HG02840 (cell line): ENCODE data around the gene SHC2.
"Not testable (repeated sequence)": the region's sequence is repeated elsewhere in the genome, so short reads cannot be mapped to it uniquely, and the experiment has no call there.

Experiments
- ATAC-seq: cut with Tn5 transposase; IDR thresholded peaks from one replicate; pipeline ENCODE4 v1.9.1; 2021; ENCODE audit warnings: mild to moderate bottlenecking, moderate library complexity, moderate number of reproducible peaks; ENCODE audit not compliant: unreplicated experiment, low FRiP score

The SHC2 gene

GRCh38 chr19:394857-395256, 66.0 kb downstream of the SHC2 start:
- ATAC-seq: not testable (repeated sequence)

- ATAC-seq: not testable (repeated sequence)
These were observed 67.3 kb downstream of the SHC2 start for GRCh38 chr19:393560-393959.

DNA sequence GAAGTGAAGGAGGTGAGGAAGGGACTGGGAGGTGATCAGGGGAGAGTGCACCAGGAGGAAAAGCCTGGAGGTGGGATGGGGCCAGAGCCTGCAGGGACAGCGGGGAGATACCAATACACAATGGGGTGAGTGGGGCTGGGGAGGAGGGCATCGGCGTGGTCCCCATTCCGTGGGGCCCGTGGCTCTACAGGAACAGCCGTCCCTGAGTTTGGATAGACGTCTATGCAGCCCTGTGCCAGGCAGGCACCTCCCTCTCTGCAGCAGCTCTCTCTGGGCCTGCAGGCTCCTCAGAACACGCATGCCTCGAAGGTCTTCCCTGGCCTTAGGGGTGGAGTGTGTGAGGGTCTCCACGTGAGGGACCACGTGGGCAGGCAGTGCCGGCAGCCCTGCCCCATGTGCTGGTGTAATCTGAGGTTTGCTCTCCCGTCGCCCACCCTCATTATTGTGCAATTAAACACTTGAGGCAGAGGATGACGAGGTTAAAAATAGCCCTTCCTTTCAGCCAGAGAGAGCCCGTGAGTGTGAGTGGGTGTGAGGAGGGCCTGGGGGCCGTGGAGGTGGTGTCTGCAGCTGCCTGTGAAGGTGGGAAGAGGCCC, 68.4 kb downstream of the SHC2 start:
- ATAC-seq: no peak

DNA sequence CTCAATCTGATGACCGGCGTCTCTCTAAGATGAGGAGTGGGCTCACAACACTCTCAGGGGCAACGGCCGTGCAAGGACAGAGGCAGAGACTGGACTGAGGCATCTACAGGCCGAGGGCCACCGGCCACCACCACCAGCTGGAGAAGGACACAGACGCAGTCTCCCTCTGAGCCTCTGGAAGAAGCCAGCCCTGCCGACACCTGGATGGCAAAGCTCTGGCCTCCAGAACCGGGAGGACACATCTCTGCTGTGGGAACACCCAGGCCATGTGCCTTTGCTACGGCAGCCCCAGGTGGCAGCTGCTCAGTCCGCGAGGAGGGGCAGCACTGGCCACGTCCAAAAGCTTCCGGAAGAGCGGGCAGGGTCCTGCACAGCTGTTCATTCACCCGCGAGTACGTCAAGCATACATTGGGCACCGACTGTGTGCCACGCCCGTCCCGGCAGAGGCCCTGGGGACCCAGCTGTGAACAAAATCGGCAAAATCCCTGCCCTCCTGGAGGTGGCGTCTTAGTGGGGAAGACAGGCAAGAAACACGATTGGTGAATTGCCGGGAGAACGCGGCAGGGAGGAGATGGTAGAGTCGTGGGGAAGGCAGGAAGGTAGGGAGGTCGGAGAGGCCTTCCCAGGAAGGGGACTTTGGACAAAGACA, 69.0 kb downstream of the SHC2 start:
- no peak for ATAC-seq

GRCh38 chr19:391207-391557, 69.7 kb downstream of the SHC2 start:
- no peak for ATAC-seq

DNA sequence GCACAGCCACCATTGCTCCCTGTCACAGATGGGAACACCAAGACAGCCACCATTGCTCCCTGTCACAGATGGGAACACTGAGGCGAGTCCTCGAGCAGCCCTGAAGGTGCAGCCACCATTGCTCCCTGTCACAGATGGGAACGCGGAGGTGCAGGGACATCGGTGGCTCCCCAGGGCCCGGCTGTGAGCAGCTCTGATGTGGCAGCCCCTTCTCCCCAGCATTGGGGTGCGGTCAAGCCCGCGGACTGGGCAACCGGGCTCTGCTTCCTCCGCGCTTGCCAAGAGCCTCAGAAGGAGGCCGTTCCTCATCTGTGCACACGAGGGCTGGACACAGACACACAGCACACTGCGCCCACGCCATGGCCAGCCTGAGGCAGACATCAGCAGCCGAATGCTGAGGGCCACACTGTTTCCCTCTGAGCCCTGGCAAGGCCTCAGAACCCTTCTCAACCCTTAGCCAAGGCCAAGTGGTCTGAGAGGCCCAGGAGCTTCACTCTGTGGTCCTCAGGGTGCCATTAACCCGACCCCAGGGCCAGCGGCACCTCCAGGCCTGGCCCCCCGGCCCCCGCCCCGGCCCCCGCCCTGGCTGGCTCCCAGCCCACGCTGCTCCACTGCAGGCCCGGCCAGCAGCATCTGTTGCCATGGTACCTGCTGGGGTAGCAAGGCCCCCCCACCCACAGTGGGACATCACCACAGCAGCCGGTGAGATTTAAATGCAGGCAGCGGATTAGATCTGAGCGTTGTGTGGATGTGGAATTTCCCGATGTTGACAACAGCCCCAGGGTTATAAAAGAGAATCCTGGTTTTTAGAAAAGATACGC, 70.2 kb downstream of the SHC2 start:
- ATAC-seq: no peak

DNA sequence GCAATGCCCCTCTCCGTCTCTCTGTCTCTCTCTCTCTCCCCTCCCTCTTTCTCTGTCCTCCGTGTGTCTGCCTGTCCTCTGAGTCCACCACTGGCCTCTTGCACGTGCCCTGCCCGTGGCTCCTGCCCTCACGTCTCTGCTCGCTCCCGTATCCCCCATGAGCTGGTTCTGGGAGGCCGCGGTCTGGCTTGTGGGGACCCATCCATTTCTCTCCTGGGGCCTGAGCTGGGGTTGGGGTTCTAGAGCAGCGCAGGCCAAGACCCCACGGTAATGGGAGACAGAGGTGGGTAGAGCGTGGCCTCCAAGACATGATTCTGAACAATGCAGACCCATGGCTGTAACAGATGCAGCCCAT, 70.9 kb downstream of the SHC2 start:
- no peak for ATAC-seq

GRCh38 chr19:389255-389934, 71.4 kb downstream of the SHC2 start:
- ATAC-seq: no peak

DNA sequence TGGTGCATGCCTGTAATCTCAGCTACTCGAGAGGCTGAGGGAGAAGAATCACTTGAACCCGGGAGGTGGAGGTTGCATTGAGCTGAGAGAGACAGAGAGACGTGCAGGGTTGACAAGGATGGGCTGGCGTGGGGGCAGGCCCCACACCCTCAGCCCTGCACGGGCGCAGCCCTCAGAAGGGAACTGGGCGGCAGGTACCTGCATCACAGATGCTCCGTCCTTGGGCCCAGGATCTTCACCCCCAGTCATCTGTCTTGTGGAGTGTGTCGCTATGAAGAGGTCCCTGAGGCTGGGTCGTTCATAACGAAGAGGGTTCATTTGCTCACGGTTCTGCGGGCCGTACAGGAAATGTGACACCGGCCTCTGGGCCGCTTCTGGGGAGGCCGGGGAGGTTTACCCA, 72.1 kb downstream of the SHC2 start:
- ATAC-seq: no peak

- ATAC-seq: no peak
These were observed 73.1 kb downstream of the SHC2 start for GRCh38 chr19:387777-388176.

- ATAC-seq: not testable (repeated sequence)
These were observed 74.1 kb downstream of the SHC2 start for GRCh38 chr19:386632-387301.

DNA sequence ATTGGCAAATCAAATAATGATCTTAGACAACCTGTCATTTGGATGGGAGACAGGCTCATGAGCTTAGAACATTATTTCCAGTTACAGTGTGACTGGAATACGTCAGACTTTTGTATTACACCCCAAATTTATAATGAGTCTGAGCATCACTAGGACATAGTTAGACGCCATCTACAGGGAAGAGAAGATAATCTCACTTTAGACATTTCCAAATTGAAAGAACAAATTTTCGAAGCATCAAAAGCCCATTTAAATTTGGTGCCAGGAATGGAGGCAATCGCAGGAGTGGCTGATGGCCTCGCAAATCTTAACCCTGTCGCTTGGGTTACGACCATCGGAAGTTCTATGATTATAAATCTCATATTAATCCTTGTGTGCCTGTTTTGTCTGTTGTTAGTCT, 74.6 kb downstream of the SHC2 start:
- not testable (repeated sequence) for ATAC-seq

DNA sequence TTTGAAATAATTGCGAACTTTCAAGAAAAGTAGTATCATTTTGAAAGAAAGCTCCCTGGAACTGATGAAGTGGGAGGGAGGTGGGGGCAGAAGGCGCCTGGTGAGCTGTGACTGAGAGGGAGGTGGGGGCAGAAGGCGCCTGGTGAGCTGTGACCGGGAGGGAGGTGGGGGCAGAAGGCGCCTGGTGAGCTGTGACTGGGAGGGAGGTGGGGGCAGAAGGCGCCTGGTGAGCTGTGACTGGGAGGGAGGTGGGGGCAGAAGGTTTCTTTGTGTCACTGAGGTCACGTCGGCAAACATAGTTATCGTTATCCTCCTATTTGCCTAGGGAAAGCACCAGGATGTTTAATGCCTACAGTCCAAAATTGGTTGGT, 76.0 kb downstream of the SHC2 start:
- no peak for ATAC-seq

GRCh38 chr19:383922-384798, 76.7 kb downstream of the SHC2 start:
- ATAC-seq: no peak

GRCh38 chr19:383040-383439, 77.8 kb downstream of the SHC2 start:
- no peak for ATAC-seq

GRCh38 chr19:382578-382977, 78.3 kb downstream of the SHC2 start:
- not testable (repeated sequence) for ATAC-seq

- ATAC-seq: not testable (repeated sequence)
These were observed 78.9 kb downstream of the SHC2 start for GRCh38 chr19:381901-382300.

GRCh38 chr19:380618-381219, 80.1 kb downstream of the SHC2 start:
- ATAC-seq: not testable (repeated sequence)

GRCh38 chr19:379796-380195, 81.0 kb downstream of the SHC2 start:
- ATAC-seq: no peak
